ENCODE measurements around the gene C4orf50.
A peak's percentile ranks its signal among the peaks of the same experiment; 100 is the strongest.

Gene C4orf50

GRCh38 chr4:5980436-5981155 lies 37.6 kb downstream of the C4orf50 start:
- no peak for DNase-seq (ENCODE audit: extremely low read depth, low read depth)
- no peak for TF ChIP-seq CTCF (IDR thresholded peaks at IDR 0.05; ENCODE audit: low read depth, low read length, missing control alignments)
- no peak overlapping the region for H3K4me3 ChIP-seq (replicated peaks; ENCODE audit: low read depth, low read length)

- no peak for DNase-seq (ENCODE audit: extremely low read depth, low read depth)
- peak; percentile 44 for TF ChIP-seq CTCF (IDR thresholded peaks at IDR 0.05; ENCODE audit: low read depth, low read length, missing control alignments)
- H3K4me3 ChIP-seq (replicated peaks; ENCODE audit: low read depth, low read length): no peak overlapping the region
These were observed 38.2 kb downstream of the C4orf50 start for GRCh38 chr4:5979981-5980380.

DNA sequence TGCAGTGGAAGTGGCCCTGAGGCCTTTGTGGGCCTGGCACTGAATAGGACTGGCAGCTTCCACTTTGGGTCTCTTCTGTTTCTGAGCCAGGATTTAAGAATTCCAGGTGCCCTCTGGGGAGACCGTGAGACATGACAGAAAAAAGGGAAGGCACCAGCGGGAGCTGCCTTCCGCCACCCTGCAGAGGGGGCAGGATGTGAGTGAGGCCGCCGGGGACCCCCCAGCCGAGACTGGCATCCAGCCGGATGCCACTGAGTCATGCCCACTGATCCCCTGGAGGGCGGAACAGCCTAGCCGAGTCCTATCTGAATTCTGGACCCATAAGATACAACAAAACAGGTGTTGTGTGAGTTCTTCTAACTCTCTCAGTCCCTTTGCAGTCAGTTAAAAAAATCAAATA lies 41.3 kb downstream of the C4orf50 start:
- no peak overlapping the region for H3K4me3 ChIP-seq (replicated peaks; ENCODE audit: low read depth, low read length)
- no peak for TF ChIP-seq CTCF (IDR thresholded peaks at IDR 0.05; ENCODE audit: low read depth, low read length, missing control alignments)
- DNase-seq (ENCODE audit: extremely low read depth, low read depth): no peak

DNA sequence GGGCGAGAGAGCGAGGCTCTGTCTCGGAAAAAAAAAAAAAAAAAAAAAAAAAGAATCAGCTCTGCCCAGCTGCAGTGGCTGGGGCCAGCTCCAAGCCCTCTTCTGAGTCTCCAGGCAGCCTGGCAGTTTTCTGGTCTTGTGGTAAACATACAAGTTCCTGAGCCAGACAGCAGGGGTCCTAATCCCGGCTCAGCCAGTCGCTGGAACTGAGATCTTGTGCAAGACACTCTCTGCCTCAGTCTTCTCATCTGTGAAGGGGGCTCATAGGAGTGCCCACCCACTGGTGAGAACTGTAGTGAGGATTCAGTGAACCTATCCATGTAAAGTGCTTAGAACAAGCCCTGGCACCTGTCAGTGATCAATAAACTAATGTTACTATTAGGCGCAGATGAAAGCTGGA lies 41.8 kb downstream of the C4orf50 start:
- TF ChIP-seq CTCF (IDR thresholded peaks at IDR 0.05; ENCODE audit: low read depth, low read length, missing control alignments): no peak

GRCh38 chr4:5974321-5974720 lies 43.9 kb downstream of the C4orf50 start:
- no peak for TF ChIP-seq CTCF (IDR thresholded peaks at IDR 0.05; ENCODE audit: low read depth, low read length, missing control alignments)
- DNase-seq (ENCODE audit: extremely low read depth, low read depth): no peak
- no peak overlapping the region for H3K4me3 ChIP-seq (replicated peaks; ENCODE audit: low read depth, low read length)

More for the DNA sequence above, 41.8 kb downstream of the C4orf50 start:
- DNase-seq (ENCODE audit: extremely low read depth, low read depth): no peak
- no peak overlapping the region for H3K4me3 ChIP-seq (replicated peaks; ENCODE audit: low read depth, low read length)

GRCh38 chr4:5973486-5974220 lies 44.6 kb downstream of the C4orf50 start:
- no peak overlapping the region for H3K4me3 ChIP-seq (replicated peaks; ENCODE audit: low read depth, low read length)
- DNase-seq (ENCODE audit: extremely low read depth, low read depth): no peak
- no peak for TF ChIP-seq CTCF (IDR thresholded peaks at IDR 0.05; ENCODE audit: low read depth, low read length, missing control alignments)

All from HFF-Myc (cell line).